Activated CD4-positive, CD25-positive, alpha-beta regulatory T cell treated with anti-CD3 and anti-CD28 coated beads, Interleukin-2, amount 50 U/mL, for 24 hours (primary cell): Measurements from ENCODE around the gene YPEL2.
A peak's percentile ranks its signal among the peaks of the same experiment; 100 is the strongest.
"Not testable (repeated sequence)": the region's sequence is repeated elsewhere in the genome, so short reads cannot be mapped to it uniquely, and the experiment has no call there.

ENCODE experiments used
- ATAC-seq, 2 donors: fragments of 150-1000 bp; cut with Tn5 transposase; one replicate each; pipeline ENCODE4 v1.10.0; 2021; ENCODE audit warnings: mild to moderate bottlenecking in 1 of 2, moderate library complexity in 1 of 2

YPEL2 gene

DNA sequence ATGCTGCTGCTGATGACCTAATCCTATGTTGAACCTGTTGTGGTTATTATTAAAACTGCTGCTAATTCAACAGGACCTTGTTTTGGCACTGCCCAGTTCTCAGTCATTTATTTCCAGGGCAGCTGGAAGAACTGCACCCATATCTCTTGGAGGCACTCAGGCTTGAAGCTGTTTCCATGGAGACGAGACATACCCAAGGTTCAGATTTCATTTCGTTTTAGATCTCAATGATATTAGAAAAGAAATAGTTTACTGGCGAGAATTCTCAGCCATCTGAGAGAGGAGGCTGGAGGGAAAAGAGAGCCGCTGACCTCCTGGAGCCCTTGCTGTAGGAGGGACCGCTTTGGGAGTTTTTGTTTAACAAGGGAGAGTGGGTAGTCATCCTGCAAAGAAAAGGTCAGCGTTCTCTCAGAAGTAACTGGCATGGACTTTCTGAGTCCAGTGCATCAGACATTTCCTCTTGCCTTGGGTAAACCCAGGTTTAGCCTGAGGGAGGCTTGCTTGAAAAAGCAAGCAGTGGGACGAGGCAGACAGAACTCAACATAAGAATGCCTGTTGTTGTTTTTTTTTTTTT lies 75.4 kb downstream of the YPEL2 start:
- ATAC-seq: no peak

DNA sequence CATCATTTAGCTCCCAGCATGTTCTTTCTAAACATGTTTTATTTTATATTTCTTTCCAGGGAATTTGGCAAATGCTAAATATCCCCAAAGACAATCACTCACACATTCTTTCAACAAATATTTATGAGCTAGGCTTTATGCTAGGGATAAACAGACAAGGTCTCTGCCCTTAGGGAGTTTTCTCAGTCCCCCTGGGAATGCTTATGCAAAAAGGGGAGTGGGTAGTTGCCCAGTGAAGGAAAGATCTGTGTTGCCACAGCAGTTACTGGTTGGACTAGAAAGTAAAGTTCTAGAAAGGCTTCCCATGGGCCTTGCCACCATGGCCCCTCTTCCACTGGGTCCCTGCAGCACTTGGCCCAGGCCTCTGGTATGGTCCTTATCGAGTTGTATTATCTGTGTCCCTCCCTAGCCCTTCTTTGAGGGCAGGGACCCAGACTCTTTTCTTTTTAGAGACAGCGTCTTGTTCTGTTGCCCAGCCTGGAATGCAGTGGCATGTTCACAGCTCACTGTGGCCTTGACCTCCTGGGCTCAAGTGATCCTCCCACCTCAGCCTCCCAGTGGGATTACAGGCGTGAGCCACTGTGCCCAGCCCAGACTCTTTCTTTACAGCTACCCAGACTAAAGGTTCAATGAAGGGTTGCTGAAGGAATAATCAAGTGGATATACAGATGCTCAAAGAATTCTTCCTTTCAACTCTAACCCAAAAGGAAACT lies 78.0 kb downstream of the YPEL2 start:
- ATAC-seq: no peak

DNA sequence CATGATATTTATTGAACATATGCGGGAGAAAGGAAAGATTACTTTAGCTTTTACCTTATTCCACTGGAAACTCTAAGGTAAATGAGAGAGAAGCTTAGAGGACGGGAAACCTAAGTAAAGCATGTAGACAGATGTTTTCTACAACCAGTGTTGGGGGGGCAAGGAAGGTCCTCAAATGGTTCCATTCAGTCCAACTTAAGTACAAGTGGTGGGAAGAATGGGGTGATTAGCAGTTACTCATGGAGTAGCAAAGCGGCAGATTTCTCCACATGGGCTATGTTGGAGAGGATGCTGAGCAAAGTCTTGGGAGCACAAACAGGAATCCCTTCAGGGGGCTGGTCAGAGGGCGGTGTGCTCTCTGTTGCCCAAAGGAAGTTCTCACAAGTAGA lies 78.6 kb downstream of the YPEL2 start:
- no peak for ATAC-seq

DNA sequence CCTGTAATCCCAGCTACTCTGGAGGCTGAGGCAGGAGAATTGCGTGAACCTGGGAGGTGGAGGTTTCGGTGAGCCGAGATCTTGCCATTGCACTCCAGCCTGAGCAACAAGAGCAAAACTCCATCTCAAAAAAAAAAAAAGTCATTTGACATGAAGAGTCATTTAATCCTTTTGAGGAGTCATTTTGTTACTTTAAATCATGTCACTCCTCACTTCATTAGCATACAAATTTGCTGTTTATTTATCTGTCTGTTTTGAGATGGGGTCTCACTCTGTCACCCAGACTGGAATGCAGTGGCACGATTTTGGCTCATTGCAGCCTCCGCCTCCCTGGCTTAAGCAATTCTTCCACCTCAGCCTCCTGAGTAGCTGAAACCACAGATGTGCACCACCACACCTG lies 81.0 kb downstream of the YPEL2 start:
- not testable (repeated sequence) for ATAC-seq

DNA sequence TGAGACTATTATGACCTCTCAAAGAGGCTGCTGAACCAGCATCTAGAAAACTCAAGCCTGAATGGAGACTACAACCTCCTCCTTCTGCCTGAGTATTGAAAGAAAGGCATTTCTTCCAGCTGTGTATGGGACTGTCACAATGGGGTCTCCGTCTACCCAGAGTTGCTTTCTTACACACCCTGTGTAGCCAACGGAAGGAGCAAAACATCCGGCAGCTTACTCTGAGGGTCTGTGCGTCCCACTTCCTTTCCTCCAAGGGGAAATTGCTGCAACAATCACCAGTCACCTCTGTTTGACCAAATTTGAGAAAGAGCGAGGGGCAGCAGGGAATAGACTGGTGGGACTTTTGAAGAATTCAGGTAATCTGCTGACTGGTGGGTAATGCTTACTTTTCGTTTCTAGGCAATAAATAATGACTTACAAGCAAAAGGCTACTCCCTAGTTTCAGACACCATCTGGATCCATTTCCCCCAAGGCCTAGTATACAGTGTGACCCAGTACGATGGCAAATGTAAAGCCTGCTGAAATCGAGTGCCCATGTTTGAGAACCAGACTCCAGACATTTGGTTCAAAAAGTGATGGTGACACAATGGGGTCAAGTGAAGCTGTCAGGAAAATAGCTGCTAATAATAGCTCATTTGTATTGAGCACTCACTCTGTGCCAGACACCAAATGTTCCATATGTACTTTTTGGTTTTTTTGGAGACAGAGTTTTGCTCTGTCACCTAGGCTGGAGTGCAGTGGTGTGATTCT lies 81.7 kb downstream of the YPEL2 start:
- ATAC-seq: no peak

DNA sequence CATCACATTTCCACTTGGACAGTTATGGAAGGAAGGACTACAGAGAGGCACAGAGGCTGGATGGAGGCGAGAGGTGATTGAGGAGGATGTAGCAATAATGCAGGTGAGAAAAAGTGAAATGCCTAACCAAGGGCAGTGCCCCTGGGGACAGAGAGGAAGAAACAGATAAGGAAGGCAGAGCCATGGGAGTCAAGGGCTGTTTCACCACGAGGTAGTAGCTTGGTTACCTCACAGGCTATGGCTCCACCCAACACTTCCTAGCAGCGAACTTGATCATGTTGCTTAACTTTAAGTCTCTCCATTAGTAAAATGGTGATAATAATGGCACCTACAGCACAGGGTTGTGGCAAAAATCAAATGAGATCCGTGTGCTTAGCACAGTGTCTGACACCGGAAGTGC lies 83.9 kb downstream of the YPEL2 start:
- ATAC-seq: no peak

DNA sequence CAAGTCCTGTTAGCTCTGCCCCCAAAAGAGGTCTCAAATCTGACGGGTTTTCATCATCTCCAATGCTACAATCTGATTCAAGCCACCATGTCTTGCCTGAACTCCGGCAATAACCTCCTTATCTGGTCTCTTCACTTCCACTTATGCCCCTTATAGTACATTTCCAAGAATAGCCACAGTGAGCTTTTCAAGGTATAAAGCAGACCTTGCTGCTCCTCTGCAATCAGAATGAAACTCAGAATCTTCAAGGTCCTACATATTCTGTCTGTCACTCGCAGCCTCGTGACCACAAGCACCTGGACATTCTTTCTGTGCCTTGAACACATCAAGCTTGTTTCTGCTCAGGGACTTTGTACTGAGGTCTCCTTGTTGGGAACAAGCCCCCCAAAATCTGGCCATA lies 84.7 kb downstream of the YPEL2 start:
- ATAC-seq: peak; percentile 41 to 58

DNA sequence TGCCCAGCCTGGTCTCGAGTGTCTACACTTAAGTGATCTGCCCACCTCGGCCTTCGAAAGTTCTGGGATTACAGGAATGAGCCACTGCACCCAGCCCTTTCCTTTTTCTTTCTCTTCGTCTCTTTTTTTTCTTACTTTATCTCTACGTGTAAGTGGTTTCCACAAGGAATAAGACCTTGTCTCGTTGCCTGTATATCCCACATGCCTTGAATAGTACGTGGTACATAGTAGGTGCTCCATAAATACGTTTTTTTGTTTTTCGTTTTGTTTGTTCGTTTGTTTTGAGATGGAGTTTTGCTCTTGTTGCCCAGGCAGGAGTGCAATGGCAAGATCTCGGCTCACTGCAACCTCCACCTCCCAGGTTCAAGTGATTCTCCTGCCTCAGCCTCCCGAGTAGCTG lies 86.0 kb downstream of the YPEL2 start:
- no peak for ATAC-seq

DNA sequence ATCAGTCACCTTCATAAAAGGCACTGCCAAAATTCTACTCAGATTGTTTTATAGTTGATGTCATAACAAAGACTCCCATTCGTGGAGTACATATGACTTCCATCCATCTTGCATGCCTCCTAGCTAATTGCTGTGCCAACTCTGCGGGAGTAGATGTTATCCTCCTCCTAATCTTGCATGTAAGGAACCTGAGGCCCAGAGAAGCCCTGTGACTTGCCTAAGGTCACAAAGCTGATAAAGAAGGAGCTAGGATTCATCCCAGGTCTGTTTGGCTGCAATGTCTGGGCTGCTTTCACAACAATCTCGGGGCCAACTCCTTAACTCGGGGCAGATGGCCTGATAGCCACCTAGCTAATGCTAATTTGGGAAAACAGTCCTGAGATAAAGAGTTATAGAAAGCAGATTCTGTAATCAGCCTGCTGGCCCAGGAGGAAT lies 87.3 kb downstream of the YPEL2 start:
- ATAC-seq: no peak

DNA sequence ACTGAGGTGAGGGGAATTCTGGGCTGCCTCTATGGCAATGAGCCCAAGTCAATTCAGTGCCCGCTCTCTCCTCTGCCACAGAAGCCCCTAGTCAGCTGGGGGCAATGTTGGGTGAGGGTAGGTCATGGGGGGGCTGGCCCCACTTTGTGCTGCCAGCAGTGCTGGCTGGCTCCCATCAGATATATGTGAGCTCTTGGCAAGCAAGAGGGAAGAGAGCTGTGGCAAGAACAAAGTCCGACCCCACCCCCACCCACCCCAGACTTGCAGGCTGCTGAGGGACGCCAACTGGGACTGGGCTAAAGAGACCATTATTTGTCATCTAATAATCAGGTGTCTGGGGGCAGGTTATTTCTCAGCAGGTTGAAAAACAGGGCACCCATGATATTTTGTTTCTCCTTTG lies 89.4 kb downstream of the YPEL2 start:
- no peak for ATAC-seq

DNA sequence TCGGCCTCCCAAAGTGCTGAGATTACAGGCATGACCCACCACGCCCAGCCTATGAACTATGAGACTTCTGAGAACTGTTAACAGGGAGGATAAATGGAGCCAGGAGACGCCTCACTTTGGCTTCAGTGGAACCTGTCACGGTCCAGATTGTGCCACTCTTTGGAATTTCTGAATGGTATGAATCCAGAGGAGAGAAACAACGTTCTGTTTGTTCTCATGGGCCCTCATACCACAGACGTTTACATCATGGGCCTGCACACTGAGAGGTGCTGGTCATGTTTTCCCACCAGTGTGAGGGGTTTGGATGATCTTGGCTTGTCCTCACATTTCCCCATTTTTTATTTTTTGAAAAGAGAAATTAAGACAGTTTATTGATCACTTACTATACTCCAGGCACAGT lies 90.3 kb downstream of the YPEL2 start:
- ATAC-seq: no peak

DNA sequence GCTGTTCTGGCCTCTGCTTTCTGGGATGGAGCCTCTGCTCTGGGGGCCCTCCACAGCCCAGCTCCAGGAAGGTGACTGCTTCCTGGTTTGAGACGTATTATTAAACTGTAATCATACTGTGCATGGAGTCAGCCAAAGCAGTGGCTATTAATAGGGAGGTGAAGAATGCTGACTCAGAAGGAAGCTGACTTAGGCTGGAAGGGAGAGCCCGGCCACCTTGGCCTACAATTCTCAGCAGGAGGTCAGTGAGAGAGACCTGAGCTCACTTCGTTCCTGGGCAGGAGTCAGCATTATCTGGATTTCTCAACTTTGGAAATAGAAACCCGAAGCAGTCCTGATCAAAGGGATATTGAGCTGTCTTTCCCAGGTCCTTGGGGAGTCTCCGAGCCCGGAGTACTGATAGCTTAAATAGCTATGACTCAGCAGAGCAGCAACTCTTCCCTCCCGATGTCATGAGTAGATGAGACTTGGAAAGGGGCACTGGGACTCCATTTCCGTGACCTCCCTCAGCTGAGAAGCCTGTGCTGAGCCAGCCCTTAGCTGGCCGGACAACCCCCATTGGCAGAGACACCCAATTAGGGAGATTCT lies 91.8 kb downstream of the YPEL2 start:
- no peak for ATAC-seq

DNA sequence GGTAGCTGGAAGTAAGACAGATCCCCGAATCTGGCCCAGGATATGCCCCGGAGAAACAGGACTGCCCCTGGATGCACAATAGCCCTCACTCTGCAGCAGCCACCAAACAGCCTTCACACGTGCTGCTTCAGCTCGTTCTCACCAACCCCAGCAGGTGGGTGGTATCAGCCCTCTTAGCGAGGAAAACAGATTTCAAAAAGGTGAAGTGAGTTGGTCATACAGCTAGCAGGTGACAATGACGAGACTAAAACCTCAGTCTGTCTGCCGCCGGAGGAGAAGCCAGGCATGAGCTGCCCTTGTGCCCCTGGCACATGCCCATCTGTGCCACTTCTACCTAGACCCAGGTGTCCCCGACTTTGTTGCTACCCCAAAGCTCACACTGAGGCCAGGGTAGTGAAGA lies 92.4 kb downstream of the YPEL2 start:
- ATAC-seq: no peak

DNA sequence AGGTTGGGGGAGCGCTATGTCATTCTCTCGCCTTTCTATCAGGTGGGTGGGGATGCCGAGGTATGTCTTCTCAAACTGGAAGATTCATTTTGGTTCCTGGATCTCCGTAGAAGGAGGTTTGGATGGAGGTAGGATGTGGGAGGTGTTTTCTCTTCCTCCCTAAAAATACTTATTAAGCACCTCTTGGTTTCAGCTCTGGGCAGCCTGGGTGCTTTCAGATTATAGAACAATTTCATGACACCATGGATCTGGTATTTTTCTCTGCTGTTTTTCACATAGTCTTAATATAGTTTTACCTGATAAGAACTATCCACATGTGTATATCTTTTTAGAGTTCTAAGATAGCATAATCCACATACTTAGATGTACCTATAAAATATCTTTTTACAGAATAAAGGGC lies 92.9 kb downstream of the YPEL2 start:
- ATAC-seq: no peak

DNA sequence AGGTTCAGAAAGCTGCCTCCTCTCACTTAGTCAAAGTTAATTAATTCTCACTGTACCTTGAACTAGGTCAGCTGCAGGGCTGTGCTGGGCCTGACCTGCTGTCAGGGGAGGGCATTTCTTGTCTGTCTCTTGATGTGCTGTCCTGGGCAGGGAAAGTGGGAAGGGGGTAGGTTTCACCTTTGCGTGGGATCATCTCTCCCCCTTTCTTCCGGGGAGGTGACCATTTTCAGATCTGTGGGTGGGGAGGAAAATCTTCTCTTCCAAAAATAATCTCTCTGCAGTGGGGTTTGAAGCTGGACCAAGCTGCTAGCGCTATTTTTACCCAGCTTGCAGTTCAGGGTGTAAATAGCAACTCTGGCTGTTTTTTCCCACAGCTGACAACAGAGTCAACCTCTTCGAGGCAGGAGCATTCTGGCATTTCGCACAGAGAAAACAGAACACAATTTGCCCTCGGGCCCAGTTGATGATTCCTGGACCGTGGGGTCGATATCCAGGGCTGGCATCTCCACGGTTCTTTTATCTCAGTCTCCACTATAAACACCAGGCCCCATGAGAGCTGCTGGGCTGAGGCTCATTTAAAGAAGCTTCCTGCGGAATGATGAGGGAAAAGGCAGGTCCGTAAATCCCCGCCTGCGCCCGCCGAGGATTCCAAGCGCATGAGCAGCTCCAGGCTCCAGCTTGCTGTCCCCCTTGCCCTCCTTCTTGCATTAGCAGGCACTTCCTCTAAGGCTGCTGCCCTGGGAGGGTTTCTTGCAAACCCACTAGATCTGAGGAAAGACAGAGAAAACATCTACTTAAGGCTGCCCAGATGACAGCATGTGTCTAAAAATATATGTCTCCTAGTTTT lies 93.9 kb downstream of the YPEL2 start:
- ATAC-seq: no peak

DNA sequence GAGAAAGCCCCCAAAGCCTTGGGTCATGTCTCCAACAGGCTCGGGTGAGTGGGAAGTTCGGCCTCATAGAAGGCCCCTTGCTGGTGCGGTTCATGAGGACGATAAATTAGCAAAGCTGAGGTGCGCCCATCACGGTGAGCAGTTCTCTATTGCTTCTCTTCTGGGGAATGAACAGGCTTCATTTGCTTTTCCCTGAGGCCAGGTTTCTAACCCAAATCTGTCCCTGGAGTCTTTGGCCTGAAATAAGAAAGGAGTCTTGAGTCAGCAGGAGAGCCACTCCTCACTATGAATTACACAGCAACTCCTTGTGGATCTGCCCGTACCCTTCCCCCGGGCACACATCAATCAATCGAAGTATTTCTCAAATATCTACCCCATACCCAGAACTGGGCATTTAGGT lies 94.6 kb downstream of the YPEL2 start:
- no peak for ATAC-seq

DNA sequence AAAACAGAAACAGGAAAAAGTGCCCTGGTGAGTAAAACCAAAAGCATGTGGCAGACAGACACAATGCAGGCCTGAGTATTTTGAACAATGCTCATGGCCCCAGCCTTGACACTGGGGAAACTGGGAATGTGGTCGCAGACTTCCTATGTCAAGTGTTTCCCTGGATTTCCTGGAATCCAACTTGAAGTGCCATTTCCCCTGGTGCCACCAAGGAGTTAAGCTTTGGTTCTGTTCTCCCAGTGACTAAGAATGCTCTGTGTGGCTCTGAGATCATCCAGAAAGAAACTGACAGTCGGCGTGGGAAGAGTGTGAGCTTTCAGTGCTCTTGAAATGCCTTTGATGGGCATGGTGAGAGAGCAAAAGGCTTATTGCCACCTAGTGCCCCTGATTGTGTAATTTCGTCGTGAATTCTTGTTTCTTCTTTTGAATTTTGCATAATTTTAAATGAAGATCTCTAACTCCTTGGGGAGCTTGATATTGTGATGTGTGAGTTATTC lies 96.0 kb downstream of the YPEL2 start:
- ATAC-seq: peak; percentile 90 to 99

DNA sequence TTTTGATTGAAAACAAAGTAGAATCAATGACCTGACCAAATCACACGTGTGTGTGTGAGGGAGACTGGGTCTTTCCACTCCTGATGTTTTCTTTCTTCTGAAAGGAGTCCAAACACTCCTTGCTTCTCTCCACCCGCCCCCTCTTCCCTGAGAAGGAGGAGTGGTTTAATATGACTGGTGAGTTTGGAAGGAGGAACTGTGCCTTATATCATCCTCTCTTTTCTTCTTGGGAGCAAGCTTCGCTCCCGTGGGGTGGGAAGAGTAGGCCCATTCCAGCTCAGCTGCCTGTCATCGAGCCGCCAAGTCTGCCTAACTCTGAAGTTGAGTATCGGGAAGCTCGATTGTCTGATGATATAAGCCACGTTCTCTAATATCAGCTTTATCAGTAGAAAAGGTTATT lies 96.5 kb downstream of the YPEL2 start:
- no peak for ATAC-seq

DNA sequence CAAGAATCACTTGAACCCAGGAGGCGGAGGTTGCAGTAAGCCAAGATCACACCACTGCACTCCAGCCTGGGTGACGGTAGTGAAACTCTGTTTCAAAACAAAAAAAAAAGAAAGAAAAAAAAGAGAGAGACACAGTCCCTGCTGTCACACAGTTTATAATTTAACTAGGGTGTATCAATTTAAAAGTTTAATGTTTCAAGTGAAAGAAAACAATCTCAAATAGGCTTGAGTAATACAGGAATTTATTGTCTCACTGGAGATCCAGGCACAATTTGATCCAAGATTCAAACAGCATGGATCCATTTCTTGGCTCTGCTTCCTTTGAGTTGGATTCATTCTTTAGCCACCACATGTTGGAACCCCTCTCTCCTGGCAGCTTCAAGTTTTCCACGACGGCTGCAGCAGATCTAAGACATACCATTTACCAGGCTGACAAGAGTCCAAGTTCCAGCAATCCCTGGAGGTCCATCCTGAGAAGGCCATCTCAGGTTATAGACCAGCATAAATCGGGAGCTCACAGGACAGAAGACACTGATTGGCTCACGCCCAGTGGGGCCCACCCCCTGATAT lies 97.5 kb downstream of the YPEL2 start:
- no peak for ATAC-seq

DNA sequence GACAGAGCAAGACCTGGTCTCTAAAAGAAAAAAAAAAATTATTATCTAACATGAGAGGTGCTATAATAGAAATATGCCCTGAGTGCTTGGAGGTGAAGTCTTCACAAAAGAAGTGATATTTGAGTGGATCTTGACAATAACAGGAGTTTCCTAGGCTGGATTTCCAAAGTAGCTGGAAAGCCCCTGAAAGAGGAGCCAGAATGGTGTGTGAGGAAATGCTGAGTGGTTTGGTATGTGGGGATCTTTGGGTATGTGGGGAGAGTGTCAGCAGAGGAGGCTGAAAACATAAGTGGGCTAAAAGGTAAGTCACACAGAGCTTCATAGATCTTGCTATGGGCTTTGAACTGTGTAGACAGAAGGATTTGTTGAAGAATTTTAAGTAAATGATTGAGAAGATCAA lies 100.1 kb downstream of the YPEL2 start:
- no peak for ATAC-seq

DNA sequence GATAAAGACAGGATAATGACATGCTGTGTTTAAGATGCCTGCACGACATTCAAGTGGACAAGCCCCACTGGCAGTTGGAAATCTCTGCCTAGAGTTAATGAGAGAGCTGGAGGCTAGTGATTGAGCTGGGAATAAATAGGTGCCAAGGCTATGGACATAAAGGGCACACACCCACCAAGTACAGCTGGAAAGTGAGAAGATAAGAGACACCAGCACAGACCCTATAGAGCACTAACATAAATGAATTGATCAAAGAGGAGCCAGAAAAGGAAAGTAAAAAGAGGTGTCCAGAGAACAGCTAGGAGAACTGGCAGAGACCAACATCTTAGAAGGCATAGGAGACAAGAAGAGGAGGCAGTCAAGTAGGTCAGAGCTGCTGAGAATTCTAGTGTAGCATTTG lies 101.2 kb downstream of the YPEL2 start:
- ATAC-seq: no peak

DNA sequence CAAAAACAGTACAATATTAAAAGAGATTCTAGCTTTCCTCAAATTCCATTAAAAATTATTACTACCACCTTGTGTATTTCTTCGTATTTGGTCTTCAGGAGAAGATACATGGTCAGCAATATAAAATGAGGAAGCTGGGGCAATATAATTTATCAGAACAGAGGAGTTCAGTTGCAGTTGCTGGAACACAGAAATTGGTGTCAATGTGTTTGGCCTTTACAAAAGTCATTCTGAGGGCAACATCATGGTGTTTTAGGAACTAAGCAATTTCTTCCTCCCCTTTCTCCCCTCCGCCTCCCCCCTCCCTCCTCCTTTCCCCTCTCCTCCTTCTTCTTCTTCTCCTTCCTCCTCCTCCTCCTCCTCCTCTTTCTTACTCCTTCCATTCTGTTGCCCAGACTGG lies 102.1 kb downstream of the YPEL2 start:
- no peak for ATAC-seq
